Measurements from ENCODE around the gene SNAP91. TPM values are rescaled to one million over a fixed set of nuclear protein-coding genes. Genes with fewer than 3 reads are reported as not detected.

Gene SNAP91
- total RNA-seq, 1 donor from 2014 or later, result 3.4 TPM

DNA sequence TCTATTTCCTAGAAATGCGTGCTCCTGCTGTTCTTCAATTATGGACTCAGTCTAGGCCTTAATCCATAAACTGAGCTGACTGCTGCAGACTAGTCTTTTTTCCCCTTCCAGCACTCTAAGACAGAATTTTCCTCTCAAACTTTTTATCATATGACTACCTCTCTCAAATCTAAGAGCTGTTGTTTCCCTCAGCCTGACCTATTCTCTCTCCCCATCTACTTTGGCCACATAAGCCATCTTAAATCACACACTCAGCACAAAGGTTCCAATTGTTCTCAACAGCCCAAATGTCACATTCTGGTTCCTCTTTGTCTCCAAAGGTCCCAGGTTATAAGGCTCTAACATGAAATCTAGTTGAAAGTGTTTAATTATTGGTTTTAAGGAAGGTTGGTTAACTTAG lies 111.4 kb downstream of the SNAP91 start:
- H3K9ac ChIP-seq, result no peak overlapping the region
- H3K4me1 ChIP-seq, result peaks cover 7% of the 10 kb centered on the region
- H3K4me2 ChIP-seq, result no peak overlapping the region
- H3K9me3 Mint-ChIP-seq, result no peaks in the 10 kb centered on the region
- TF ChIP-seq EZH2phosphoT487 (IDR thresholded peaks at IDR 0.05) (no peak), EZH2 (IDR thresholded peaks at IDR 0.05) (no peak)
- TF ChIP-seq, protein P1, sequence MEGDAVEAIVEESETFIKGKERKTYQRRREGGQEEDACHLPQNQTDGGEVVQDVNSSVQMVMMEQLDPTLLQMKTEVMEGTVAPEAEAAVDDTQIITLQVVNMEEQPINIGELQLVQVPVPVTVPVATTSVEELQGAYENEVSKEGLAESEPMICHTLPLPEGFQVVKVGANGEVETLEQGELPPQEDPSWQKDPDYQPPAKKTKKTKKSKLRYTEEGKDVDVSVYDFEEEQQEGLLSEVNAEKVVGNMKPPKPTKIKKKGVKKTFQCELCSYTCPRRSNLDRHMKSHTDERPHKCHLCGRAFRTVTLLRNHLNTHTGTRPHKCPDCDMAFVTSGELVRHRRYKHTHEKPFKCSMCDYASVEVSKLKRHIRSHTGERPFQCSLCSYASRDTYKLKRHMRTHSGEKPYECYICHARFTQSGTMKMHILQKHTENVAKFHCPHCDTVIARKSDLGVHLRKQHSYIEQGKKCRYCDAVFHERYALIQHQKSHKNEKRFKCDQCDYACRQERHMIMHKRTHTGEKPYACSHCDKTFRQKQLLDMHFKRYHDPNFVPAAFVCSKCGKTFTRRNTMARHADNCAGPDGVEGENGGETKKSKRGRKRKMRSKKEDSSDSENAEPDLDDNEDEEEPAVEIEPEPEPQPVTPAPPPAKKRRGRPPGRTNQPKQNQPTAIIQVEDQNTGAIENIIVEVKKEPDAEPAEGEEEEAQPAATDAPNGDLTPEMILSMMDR (IDR thresholded peaks at IDR 0.05), result no peak
- no peaks in the 10 kb centered on the region for H4K20me1 ChIP-seq (ENCODE audit: low read depth)
- H3K27ac ChIP-seq, result no peak overlapping the region
- peak overlapping the region; percentile 74 for H3K27ac Mint-ChIP-seq
- no peak overlapping the region for H3K4me3 Mint-ChIP-seq
- H3K9me3 ChIP-seq (ENCODE audit: low read depth), result no peaks in the 10 kb centered on the region
- peak; percentile 9 for DNase-seq (ENCODE audit: low spot score)
- H3K79me2 ChIP-seq (ENCODE audit: low read depth), result no peaks in the 10 kb centered on the region
- peaks cover 9% of the 10 kb centered on the region for H3K4me1 Mint-ChIP-seq
- H3F3A ChIP-seq (ENCODE audit: low read depth), result no peaks in the 10 kb centered on the region
- H3K27me3 ChIP-seq, result no peaks in the 10 kb centered on the region
- H3K36me3 Mint-ChIP-seq, result no peaks in the 10 kb centered on the region
- no peaks in the 10 kb centered on the region for H3K27me3 Mint-ChIP-seq (ENCODE audit: insufficient read depth, low read depth)
- no peaks in the 10 kb centered on the region for H3K36me3 ChIP-seq
- peak overlapping the region; percentile 80 for H2AFZ ChIP-seq (replicated peaks)
- H3K4me3 ChIP-seq, result no peak overlapping the region

DNA sequence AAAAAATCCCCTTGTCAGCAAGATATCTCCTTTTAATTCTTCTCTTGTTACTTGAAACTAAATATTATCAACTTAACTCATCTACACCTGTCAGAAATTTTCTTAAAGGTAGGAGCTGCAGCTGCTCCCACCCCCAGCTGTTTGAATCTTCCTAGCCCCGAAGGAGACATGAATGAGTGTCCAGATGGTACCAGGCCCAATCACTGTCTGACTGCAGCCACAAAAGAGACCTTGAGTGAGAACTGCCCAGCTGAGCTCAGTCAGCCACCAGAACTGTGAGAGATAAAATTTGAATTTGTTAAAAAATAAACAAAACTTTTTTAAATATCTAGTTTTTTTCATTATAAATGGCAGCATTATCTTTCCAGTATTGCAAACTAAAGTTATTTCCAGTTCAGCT lies 111.8 kb downstream of the SNAP91 start:
- no peak overlapping the region for H2AFZ ChIP-seq (replicated peaks)
- H4K20me1 ChIP-seq (ENCODE audit: low read depth), result no peaks in the 10 kb centered on the region
- Mint-ChIP-seq H3K4me1 (peaks cover 9% of the 10 kb centered on the region), H3K27me3 (ENCODE audit: insufficient read depth, low read depth) (no peaks in the 10 kb centered on the region), H3K4me3 (no peak overlapping the region), H3K9me3 (no peaks in the 10 kb centered on the region), H3K27ac (peak overlapping the region; percentile 74), H3K36me3 (no peaks in the 10 kb centered on the region)
- H3K27me3 ChIP-seq, result no peaks in the 10 kb centered on the region
- peaks cover 7% of the 10 kb centered on the region for H3K4me1 ChIP-seq
- TF ChIP-seq, protein P1 (IDR thresholded peaks at IDR 0.05), result no peak
- TF ChIP-seq EZH2phosphoT487 (IDR thresholded peaks at IDR 0.05) (no peak), EZH2 (IDR thresholded peaks at IDR 0.05) (no peak)
- no peaks in the 10 kb centered on the region for H3K36me3 ChIP-seq
- DNase-seq (ENCODE audit: low spot score), result no peak
- H3K4me2 ChIP-seq, result no peak overlapping the region
- no peak overlapping the region for H3K9ac ChIP-seq
- no peak overlapping the region for H3K27ac ChIP-seq
- H3K79me2 ChIP-seq (ENCODE audit: low read depth), result no peaks in the 10 kb centered on the region
- no peak overlapping the region for H3K4me3 ChIP-seq
- H3F3A ChIP-seq (ENCODE audit: low read depth), result no peaks in the 10 kb centered on the region
- H3K9me3 ChIP-seq (ENCODE audit: low read depth), result no peaks in the 10 kb centered on the region

DNA sequence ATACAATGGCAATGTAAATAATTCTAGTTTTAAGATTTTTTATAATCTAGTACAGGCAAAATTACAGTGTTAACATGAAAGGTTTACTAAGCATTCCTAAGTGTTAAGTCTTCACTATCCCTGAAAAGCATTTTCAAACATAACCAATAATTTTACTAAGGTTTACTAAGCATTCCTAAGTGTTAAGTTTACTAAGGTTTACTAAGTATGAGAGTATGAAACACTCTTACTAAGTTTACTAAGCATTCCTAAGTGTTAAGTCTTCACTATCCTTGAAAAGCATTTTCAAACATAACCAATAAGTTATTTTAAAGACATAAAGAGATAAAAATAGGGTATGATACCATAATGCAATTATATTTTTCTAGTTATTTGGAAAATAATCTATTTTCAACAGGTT lies 114.0 kb downstream of the SNAP91 start:
- Histone ChIP-seq H3K4me3 (no peak overlapping the region), H3K4me1 (peaks cover 7% of the 10 kb centered on the region), H3K36me3 (no peaks in the 10 kb centered on the region), H3K9ac (no peak overlapping the region), H3K79me2 (ENCODE audit: low read depth) (no peaks in the 10 kb centered on the region), H4K20me1 (ENCODE audit: low read depth) (no peaks in the 10 kb centered on the region), H3K27ac (no peak overlapping the region), H2AFZ (replicated peaks) (no peak overlapping the region), H3K4me2 (no peak overlapping the region), H3K9me3 (ENCODE audit: low read depth) (no peaks in the 10 kb centered on the region), H3K27me3 (no peaks in the 10 kb centered on the region), H3F3A (ENCODE audit: low read depth) (no peaks in the 10 kb centered on the region)
- H3K27me3 Mint-ChIP-seq (ENCODE audit: insufficient read depth, low read depth), result no peaks in the 10 kb centered on the region
- no peak overlapping the region for H3K4me3 Mint-ChIP-seq
- H3K27ac Mint-ChIP-seq, result no peak overlapping the region
- peaks cover 9% of the 10 kb centered on the region for H3K4me1 Mint-ChIP-seq
- no peaks in the 10 kb centered on the region for H3K9me3 Mint-ChIP-seq
- H3K36me3 Mint-ChIP-seq, result no peaks in the 10 kb centered on the region
- TF ChIP-seq EZH2phosphoT487 (IDR thresholded peaks at IDR 0.05), result no peak
- TF ChIP-seq EZH2 (IDR thresholded peaks at IDR 0.05), result no peak
- TF ChIP-seq, protein P1 (IDR thresholded peaks at IDR 0.05), result no peak
- no peak for DNase-seq (ENCODE audit: low spot score)

Measured in neural progenitor cell (in vitro differentiated cells).